ENCODE data around the gene WFDC11.
"Not testable (repeated sequence)": the region's sequence is repeated elsewhere in the genome, so short reads cannot be mapped to it uniquely, and the experiment has no call there.

Gene WFDC11

DNA sequence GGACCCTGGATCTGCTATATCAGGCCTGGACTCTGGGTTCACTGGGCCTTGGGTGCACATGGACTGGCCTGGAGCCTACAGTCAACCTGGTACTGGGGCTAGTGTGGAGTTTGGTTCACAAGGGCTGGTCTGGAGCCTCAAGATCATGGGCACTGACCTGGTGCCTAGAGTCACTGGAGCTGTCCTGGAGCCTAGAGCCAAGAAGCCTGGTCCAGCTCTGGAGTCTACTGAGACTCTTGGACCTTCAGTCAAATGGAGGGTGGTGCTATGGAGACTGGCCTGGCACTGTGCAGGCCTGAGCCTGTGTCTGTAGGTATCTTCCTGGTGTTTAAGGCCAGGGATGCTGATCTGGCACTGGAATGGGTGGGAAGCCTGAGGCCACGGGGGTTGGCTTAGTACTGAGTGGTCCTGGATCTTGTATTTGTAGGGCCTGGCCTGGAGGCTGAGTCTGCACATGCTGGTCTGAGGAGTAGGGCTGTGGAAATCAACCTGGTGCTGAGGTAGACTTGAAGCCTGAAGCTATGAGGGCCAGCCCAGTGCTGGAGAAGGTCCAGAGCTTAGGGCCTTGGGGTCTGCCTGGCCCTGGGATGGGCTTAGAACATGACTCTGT lies 22.5 kb downstream of the WFDC11 start:
- Histone ChIP-seq H3K27me3 (ENCODE audit: insufficient read depth, low read length) (no peaks in the 10 kb centered on the region), H2AFZ (ENCODE audit: low read depth, low read length) (no peak overlapping the region), H3K4me3 (ENCODE audit: low read length) (no peak overlapping the region), H3K4me1 (ENCODE audit: insufficient read depth, low read length) (no peaks in the 10 kb centered on the region), H3K36me3 (ENCODE audit: insufficient read depth, low read length) (no peaks in the 10 kb centered on the region), H3K9me3 (ENCODE audit: low read length) (peaks cover 4% of the 10 kb centered on the region)

- no peaks in the 10 kb centered on the region for H3K27me3 ChIP-seq (ENCODE audit: insufficient read depth, low read length)
- peaks cover 4% of the 10 kb centered on the region for H3K9me3 ChIP-seq (ENCODE audit: low read length)
- H2AFZ ChIP-seq (ENCODE audit: low read depth, low read length): no peak overlapping the region
- H3K4me1 ChIP-seq (ENCODE audit: insufficient read depth, low read length): no peaks in the 10 kb centered on the region
- no peaks in the 10 kb centered on the region for H3K36me3 ChIP-seq (ENCODE audit: insufficient read depth, low read length)
- H3K4me3 ChIP-seq (ENCODE audit: low read length): no peak overlapping the region
These were observed 23.2 kb downstream of the WFDC11 start for GRCh38 chr20:45646875-45647274.

- not testable (repeated sequence) for H3K4me3 ChIP-seq (ENCODE audit: low read length); H3K9me3 ChIP-seq (ENCODE audit: low read length); H3K36me3 ChIP-seq (ENCODE audit: insufficient read depth, low read length); H3K27me3 ChIP-seq (ENCODE audit: insufficient read depth, low read length); H2AFZ ChIP-seq (ENCODE audit: low read depth, low read length); H3K4me1 ChIP-seq (ENCODE audit: insufficient read depth, low read length)
These were observed 24.2 kb downstream of the WFDC11 start for GRCh38 chr20:45645869-45646268.

DNA sequence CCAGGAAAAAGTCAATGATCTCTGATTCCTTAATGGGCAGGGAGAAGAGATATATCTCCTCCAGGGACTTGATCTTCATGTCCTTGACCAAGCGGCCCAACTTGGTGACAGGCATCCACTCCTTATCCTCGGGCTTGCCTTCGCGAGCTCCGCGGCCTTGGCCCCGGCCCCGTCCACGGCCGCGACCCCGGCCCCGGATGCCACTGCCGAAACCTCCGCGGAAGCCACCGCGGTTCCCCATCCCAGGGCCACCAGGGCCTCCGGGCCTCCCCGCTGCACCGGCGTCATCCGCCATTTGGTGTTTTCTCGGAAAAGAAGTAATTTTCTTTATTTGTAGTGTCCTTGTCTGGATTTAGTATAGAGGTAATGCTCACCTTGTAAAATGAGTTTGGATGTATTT lies 29.0 kb downstream of the WFDC11 start:
- H3K4me1 ChIP-seq (ENCODE audit: insufficient read depth, low read length); H3K9me3 ChIP-seq (ENCODE audit: low read length); H3K4me3 ChIP-seq (ENCODE audit: low read length); H3K27me3 ChIP-seq (ENCODE audit: insufficient read depth, low read length); H3K36me3 ChIP-seq (ENCODE audit: insufficient read depth, low read length); H2AFZ ChIP-seq (ENCODE audit: low read depth, low read length): not testable (repeated sequence)

GRCh38 chr20:45639687-45640086 lies 30.4 kb downstream of the WFDC11 start:
- Histone ChIP-seq H3K9me3 (ENCODE audit: low read length) (no peaks in the 10 kb centered on the region), H3K27me3 (ENCODE audit: insufficient read depth, low read length) (no peaks in the 10 kb centered on the region), H3K36me3 (ENCODE audit: insufficient read depth, low read length) (no peaks in the 10 kb centered on the region)

DNA sequence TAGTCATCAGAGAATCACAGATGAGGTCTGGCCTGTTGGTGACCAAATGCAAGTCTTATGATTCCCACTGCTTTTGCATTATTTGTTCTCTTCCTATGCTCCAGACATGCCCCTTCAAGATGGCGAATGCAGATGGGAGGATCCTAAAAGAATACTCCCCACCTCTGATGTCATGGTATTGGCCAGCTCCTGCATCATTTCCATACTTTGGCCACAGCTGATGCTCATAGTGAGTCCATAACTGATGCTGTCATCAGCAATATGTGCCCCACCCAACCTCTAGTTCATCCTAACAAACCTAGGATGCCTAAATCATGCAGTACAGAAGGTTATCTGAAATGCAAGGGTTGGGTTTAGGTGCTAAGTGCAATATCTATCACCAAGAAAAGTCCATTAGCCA lies 33.5 kb downstream of the WFDC11 start:
- no peaks in the 10 kb centered on the region for H3K4me1 ChIP-seq (ENCODE audit: insufficient read depth, low read length)
- no peaks in the 10 kb centered on the region for H3K27me3 ChIP-seq (ENCODE audit: insufficient read depth, low read length)
- no peak overlapping the region for H2AFZ ChIP-seq (ENCODE audit: low read depth, low read length)
- no peak overlapping the region for H3K4me3 ChIP-seq (ENCODE audit: low read length)
- no peaks in the 10 kb centered on the region for H3K36me3 ChIP-seq (ENCODE audit: insufficient read depth, low read length)
- H3K9me3 ChIP-seq (ENCODE audit: low read length): no peaks in the 10 kb centered on the region

More at GRCh38 chr20:45639687-45640086, 30.4 kb downstream of the WFDC11 start:
- H3K4me1 ChIP-seq (ENCODE audit: insufficient read depth, low read length): no peaks in the 10 kb centered on the region
- H3K4me3 ChIP-seq (ENCODE audit: low read length): no peak overlapping the region
- H2AFZ ChIP-seq (ENCODE audit: low read depth, low read length): no peak overlapping the region

DNA sequence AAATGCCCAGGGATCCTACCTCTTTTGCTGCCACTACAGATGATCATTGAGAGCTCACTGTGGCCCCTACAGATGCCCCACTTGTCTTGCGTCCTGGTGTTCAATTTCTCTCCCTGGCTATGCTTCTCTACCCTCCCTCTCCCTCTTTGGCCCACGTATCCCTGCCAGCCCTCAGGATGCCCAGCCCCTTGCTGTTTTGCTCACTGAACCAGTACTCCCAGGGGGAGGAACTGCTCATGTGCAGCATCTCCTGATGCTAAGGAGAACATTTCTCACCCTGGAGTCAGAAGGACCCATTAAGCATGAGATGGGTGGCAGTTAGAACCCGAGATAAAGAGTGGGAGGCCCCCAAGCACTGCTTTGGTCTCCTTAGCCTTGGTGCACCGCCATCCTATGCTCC lies 38.9 kb downstream of the WFDC11 start, which contains the start of gene WFDC9:
TSS of gene WFDC9 (minus strand) at position 101 of the 400 bp plus-strand sequence. CDS start 21,103 bp downstream, outside the sequence.
- H3K4me3 ChIP-seq (ENCODE audit: low read length): no peak within 1 kb of the TSS
- H2AFZ ChIP-seq (ENCODE audit: low read depth, low read length): no peak within 1 kb of the TSS
- H3K36me3 ChIP-seq (ENCODE audit: insufficient read depth, low read length): no peaks in the 10 kb centered on the region
- H3K9me3 ChIP-seq (ENCODE audit: low read length): no peaks in the 10 kb centered on the region
- H3K27me3 ChIP-seq (ENCODE audit: insufficient read depth, low read length): peaks cover 14% of the 10 kb centered on the region
- no peaks in the 10 kb centered on the region for H3K4me1 ChIP-seq (ENCODE audit: insufficient read depth, low read length)

- Histone ChIP-seq H3K27me3 (ENCODE audit: insufficient read depth, low read length) (peaks cover 14% of the 10 kb centered on the region), H3K4me1 (ENCODE audit: insufficient read depth, low read length) (no peaks in the 10 kb centered on the region), H3K4me3 (ENCODE audit: low read length) (no peak overlapping the region), H2AFZ (ENCODE audit: low read depth, low read length) (no peak overlapping the region), H3K9me3 (ENCODE audit: low read length) (no peaks in the 10 kb centered on the region), H3K36me3 (ENCODE audit: insufficient read depth, low read length) (no peaks in the 10 kb centered on the region)
These were observed 39.7 kb downstream of the WFDC11 start for GRCh38 chr20:45630371-45630770.

DNA sequence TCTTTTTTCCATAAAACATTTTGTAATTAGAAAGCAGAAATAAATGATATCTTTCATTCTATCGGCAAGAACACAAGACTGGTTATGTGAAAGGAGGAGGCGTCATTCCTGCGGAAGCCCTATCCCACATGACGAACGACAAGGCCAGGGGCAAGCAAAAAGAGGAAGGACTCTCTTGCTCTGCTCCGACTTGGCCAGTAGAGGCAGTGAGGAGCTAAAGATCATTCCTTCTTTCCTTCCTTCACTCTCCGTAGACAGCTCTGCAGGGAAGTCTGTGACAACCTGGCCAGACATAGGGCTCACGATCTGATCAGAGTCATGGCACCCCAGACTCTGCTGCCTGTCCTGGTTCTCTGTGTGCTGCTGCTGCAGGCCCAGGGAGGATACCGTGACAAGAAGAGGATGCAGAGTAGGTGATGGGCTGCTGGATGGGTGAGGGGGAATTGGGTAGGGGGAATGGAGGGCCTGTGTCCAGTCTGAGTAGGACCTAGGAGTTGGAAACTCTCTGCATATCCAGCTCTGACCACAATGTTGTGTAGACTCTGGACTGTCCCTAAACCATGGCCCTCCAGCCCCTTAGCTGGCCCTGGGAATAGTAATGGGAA lies 40.4 kb downstream of the WFDC11 start, which contains the start of gene WFDC10A:
TSS of gene WFDC10A (plus strand) at position 244 of the 605 bp plus-strand sequence. CDS start at position 319, 75 bp downstream.
- Histone ChIP-seq H3K4me1 (ENCODE audit: insufficient read depth, low read length) (no peaks in the 10 kb centered on the region), H2AFZ (ENCODE audit: low read depth, low read length) (no peak within 1 kb of the TSS), H3K27me3 (ENCODE audit: insufficient read depth, low read length) (peaks cover 14% of the 10 kb centered on the region), H3K36me3 (ENCODE audit: insufficient read depth, low read length) (no peaks in the 10 kb centered on the region), H3K4me3 (ENCODE audit: low read length) (no peak within 1 kb of the TSS), H3K9me3 (ENCODE audit: low read length) (no peaks in the 10 kb centered on the region)

GRCh38 chr20:45626540-45626939 lies 43.5 kb downstream of the WFDC11 start:
- H3K4me3 ChIP-seq (ENCODE audit: low read length): no peak overlapping the region
- H3K9me3 ChIP-seq (ENCODE audit: low read length): no peaks in the 10 kb centered on the region
- peaks cover 14% of the 10 kb centered on the region for H3K27me3 ChIP-seq (ENCODE audit: insufficient read depth, low read length)
- no peaks in the 10 kb centered on the region for H3K4me1 ChIP-seq (ENCODE audit: insufficient read depth, low read length)
- no peaks in the 10 kb centered on the region for H3K36me3 ChIP-seq (ENCODE audit: insufficient read depth, low read length)
- H2AFZ ChIP-seq (ENCODE audit: low read depth, low read length): no peak overlapping the region

DNA sequence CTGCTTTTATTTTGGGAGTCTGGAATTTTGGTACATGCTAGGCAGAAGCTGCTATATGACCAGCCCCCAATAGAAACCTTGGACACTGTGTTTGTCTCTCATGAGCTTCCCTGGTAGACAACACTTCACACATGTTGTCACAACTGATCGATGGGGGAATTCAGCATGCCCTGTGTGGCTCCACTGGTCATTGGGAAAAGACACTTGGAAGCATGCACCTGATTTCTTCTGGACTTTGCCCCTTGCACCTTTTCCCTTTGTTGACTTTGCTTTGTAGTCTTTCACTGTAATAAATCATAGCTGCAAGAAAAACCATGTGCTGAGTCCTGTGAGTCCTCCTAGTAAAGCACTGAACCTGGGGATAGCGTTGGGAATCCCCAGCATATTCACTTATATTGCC lies 48.4 kb downstream of the WFDC11 start:
- H3K36me3 ChIP-seq (ENCODE audit: insufficient read depth, low read length): no peaks in the 10 kb centered on the region
- no peaks in the 10 kb centered on the region for H3K9me3 ChIP-seq (ENCODE audit: low read length)
- H3K4me3 ChIP-seq (ENCODE audit: low read length): no peak overlapping the region
- peaks cover 2% of the 10 kb centered on the region for H3K27me3 ChIP-seq (ENCODE audit: insufficient read depth, low read length)
- no peak overlapping the region for H2AFZ ChIP-seq (ENCODE audit: low read depth, low read length)
- no peaks in the 10 kb centered on the region for H3K4me1 ChIP-seq (ENCODE audit: insufficient read depth, low read length)

- Histone ChIP-seq H2AFZ (ENCODE audit: low read depth, low read length) (no peak overlapping the region), H3K4me1 (ENCODE audit: insufficient read depth, low read length) (no peaks in the 10 kb centered on the region), H3K27me3 (ENCODE audit: insufficient read depth, low read length) (no peaks in the 10 kb centered on the region), H3K4me3 (ENCODE audit: low read length) (no peak overlapping the region), H3K36me3 (ENCODE audit: insufficient read depth, low read length) (no peaks in the 10 kb centered on the region), H3K9me3 (ENCODE audit: low read length) (no peaks in the 10 kb centered on the region)
These were observed 52.4 kb downstream of the WFDC11 start for GRCh38 chr20:45617591-45617990.

DNA sequence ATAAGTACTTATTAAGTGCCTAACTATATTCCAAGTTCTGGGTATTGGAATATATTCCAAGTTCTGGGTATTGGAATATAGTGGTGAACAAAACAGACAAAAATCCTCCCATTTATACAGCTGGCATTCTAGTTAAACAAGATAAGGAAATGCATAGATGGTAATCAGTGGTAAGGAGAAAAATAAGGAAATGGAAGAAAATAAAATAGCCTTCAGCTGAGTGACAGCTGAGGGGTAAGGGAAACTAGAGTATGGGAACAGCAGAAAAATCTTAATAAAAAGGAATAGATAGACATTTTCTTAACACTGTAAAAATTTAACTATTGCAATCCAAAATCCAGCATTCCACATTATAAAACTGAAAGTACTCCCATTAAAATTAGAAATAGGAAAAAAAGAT lies 57.7 kb downstream of the WFDC11 start:
- H3K36me3 ChIP-seq (ENCODE audit: insufficient read depth, low read length): no peaks in the 10 kb centered on the region
- H3K27me3 ChIP-seq (ENCODE audit: insufficient read depth, low read length): no peaks in the 10 kb centered on the region
- no peak overlapping the region for H3K4me3 ChIP-seq (ENCODE audit: low read length)
- H2AFZ ChIP-seq (ENCODE audit: low read depth, low read length): no peak overlapping the region
- H3K4me1 ChIP-seq (ENCODE audit: insufficient read depth, low read length): no peaks in the 10 kb centered on the region
- no peaks in the 10 kb centered on the region for H3K9me3 ChIP-seq (ENCODE audit: low read length)

DNA sequence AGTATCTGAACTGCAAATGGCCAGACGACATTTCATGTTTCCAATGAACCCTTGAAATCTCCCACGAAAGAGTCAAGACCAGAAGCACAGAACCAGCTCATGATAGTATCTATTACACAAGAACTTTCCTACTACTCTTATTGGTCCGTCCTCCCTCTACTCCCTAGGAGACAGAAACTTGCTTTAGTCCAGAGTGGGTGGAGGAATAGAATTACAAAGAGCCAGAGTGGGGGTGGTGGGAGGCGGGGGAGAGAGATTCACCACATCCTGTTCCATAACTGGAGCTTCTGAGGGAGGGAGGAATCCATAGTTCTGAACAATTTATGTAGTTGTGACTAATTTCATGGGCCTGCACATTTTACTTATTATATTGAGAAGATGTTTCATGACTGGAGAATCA lies 59.0 kb downstream of the WFDC11 start:
- Histone ChIP-seq H2AFZ (ENCODE audit: low read depth, low read length) (no peak overlapping the region), H3K27me3 (ENCODE audit: insufficient read depth, low read length) (no peaks in the 10 kb centered on the region), H3K36me3 (ENCODE audit: insufficient read depth, low read length) (no peaks in the 10 kb centered on the region), H3K4me1 (ENCODE audit: insufficient read depth, low read length) (no peaks in the 10 kb centered on the region), H3K4me3 (ENCODE audit: low read length) (no peak overlapping the region), H3K9me3 (ENCODE audit: low read length) (no peaks in the 10 kb centered on the region)

All from neuron (in vitro differentiated cells).